Nephron progenitor cell (in vitro differentiated cells): Measurements from ENCODE around the gene PITPNC1.
"Not testable (repeated sequence)": the region's sequence is repeated elsewhere in the genome, so short reads cannot be mapped to it uniquely, and the experiment has no call there.

Source experiments
- DNase-seq: peaks from one replicate; pipeline ENCODE4 v3.0.0; 2021
- H3K27ac Mint-ChIP-seq: 2 replicates; pipeline ENCODE4 v1.8.0; 2021; ENCODE audit warnings: mild to moderate bottlenecking, moderate library complexity, mixed read lengths
- H3K27me3 Mint-ChIP-seq: 2 replicates; pipeline ENCODE4 v1.8.0; 2021; ENCODE audit warnings: mild to moderate bottlenecking, low read depth, mixed read lengths; ENCODE audit not compliant: poor library complexity
- H3K36me3 Mint-ChIP-seq: 2 replicates; pipeline ENCODE4 v1.8.0; 2021; ENCODE audit warnings: low read depth, mixed read lengths
- H3K4me1 Mint-ChIP-seq: 2 replicates; pipeline ENCODE4 v1.8.0; 2021; ENCODE audit warnings: mixed read lengths
- H3K4me3 Mint-ChIP-seq: 2 replicates; pipeline ENCODE4 v1.8.0; 2021; ENCODE audit warnings: mild to moderate bottlenecking, moderate library complexity, mixed read lengths
- H3K9me3 Mint-ChIP-seq: 2 replicates; pipeline ENCODE4 v1.8.0; 2021; ENCODE audit warnings: mild to moderate bottlenecking, moderate library complexity, mixed read lengths
- TF ChIP-seq, protein P1 (sequence below): fragments of 200-600 bp; sonication (generic); IDR thresholded peaks from 2 replicates; pipeline ENCODE4 v1.5.0; 2021; ENCODE audit warnings: antibody characterized with exemption

The PITPNC1 gene

DNA sequence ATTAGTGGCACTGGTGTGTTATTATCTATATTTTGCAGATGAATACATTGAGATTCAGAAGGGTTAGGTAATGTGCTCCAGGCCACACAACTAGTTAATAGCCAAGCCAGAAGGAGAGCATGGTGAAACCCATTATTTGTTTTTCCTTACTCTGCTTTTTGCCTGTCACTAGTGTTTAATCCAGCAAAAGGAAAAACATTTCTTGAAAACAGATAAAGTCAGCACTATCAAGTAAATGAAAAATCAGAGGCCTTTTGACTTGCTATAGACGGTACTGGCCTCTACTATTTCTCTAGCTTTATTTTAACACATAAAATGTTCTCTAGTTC is 4.8 kb downstream of the PITPNC1 start:
- no peak for DNase-seq
- Mint-ChIP-seq H3K4me3 (no peak overlapping the region), H3K9me3 (peaks cover 19% of the 10 kb centered on the region), H3K27ac (no peak overlapping the region), H3K27me3 (peaks cover 2% of the 10 kb centered on the region), H3K4me1 (peaks cover 12% of the 10 kb centered on the region), H3K36me3 (peaks cover 25% of the 10 kb centered on the region)
- TF ChIP-seq, protein P1, sequence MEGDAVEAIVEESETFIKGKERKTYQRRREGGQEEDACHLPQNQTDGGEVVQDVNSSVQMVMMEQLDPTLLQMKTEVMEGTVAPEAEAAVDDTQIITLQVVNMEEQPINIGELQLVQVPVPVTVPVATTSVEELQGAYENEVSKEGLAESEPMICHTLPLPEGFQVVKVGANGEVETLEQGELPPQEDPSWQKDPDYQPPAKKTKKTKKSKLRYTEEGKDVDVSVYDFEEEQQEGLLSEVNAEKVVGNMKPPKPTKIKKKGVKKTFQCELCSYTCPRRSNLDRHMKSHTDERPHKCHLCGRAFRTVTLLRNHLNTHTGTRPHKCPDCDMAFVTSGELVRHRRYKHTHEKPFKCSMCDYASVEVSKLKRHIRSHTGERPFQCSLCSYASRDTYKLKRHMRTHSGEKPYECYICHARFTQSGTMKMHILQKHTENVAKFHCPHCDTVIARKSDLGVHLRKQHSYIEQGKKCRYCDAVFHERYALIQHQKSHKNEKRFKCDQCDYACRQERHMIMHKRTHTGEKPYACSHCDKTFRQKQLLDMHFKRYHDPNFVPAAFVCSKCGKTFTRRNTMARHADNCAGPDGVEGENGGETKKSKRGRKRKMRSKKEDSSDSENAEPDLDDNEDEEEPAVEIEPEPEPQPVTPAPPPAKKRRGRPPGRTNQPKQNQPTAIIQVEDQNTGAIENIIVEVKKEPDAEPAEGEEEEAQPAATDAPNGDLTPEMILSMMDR: no peak

DNA sequence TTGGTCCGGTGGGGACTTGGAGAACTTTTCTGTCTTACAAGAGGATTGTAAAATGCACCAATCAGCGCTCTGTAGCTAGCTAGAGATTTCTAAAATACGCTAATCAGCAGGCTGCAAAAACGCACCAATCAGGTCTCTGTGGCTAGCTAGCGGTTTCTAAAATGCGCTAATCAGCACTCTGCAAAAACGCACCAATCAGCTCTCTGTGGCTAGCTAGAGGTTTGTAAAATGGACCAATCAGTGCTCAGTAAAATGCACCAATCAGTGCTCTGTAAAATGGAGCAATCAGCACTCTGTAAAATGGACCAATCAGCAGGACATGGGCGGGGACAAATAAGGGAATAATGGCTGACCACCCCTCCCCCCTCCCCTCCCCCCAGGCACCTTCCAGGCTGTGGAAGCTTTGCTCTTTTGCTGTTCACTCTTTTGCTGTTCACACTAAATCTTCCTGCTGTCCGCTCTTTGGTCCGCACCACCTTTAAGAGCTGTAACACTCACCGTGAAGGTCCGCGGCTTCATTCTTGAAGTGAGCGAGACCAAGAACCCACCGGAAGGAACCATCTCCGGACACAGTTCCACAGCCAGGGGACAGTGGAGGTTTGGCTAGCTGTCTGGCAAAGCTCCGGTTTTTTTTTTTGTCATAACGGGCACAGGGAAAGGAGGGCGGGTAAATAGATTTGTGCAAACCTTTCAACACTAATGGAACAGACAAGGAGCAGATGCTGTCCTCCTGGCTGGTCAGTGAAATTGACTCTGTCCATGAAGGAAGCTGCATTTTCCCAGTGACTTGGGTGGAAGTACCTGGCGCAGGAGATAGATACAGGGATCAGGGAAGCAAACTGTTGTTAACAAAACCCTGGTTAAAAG is 8.3 kb downstream of the PITPNC1 start:
- DNase-seq: no peak
- TF ChIP-seq, protein P1: no peak
- H3K36me3 Mint-ChIP-seq: peaks cover 12% of the 10 kb centered on the region
- H3K9me3 Mint-ChIP-seq: peaks cover 8% of the 10 kb centered on the region
- H3K27ac Mint-ChIP-seq: no peak overlapping the region
- H3K4me1 Mint-ChIP-seq: peaks cover 32% of the 10 kb centered on the region
- H3K4me3 Mint-ChIP-seq: no peak overlapping the region
- H3K27me3 Mint-ChIP-seq: no peaks in the 10 kb centered on the region

DNA sequence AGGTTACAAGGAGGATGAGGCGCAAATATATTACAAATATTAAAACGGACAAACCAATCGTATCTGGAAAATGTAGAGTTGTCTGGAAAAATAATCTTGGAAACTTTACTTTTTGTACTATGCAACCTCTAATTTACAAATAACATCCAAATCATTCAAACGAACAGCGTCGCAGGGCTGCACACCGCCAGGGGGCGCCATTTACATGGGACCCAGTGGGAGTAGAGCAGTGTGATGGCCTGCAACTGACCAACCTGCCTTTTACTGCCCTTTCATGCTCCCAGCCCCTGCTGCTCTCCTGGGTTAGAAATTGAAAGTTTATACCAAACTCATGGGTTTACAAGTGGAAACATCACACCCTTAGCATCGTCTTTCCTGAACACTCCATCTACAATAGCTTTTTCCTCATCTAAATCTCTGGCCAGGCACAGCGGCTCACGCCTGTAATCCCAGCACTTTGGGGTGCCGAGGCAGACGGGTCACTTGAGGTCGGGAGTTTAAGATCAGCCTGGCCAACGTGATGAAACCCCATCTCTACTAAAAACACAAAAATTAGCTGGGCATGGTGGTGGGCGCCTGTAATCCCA is 10.0 kb downstream of the PITPNC1 start:
- peaks cover 46% of the 10 kb centered on the region for H3K4me1 Mint-ChIP-seq
- no peak overlapping the region for H3K27ac Mint-ChIP-seq
- H3K36me3 Mint-ChIP-seq: peaks cover 6% of the 10 kb centered on the region
- no peaks in the 10 kb centered on the region for H3K27me3 Mint-ChIP-seq
- TF ChIP-seq, protein P1: peak; percentile 87
- peaks cover under 1% of the 10 kb centered on the region for H3K9me3 Mint-ChIP-seq
- DNase-seq: peak; percentile 76
- H3K4me3 Mint-ChIP-seq: no peak overlapping the region

DNA sequence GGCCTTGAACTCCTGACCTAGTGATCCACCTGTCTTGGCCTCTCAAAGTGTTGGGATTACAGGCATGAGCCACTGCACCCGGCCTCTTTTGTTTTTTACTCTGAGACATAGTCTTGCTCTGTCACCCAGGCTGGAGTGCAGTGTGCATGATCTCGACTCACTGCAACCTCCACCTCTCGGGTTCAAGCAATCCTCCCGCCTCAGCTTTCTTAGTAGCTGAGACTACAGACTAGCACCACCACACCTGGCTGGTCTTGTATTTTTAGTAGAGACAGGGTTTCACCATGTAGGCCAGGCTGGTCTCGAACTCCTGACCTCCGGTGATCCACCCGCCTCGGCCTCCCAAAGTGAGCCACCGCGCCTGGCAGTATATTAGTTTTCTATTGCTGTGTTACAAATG is 11.5 kb downstream of the PITPNC1 start:
- not testable (repeated sequence) for DNase-seq, H3K36me3 Mint-ChIP-seq, H3K27me3 Mint-ChIP-seq, H3K9me3 Mint-ChIP-seq, H3K27ac Mint-ChIP-seq, H3K4me3 Mint-ChIP-seq
- peaks cover 47% of the 10 kb centered on the region for H3K4me1 Mint-ChIP-seq

DNA sequence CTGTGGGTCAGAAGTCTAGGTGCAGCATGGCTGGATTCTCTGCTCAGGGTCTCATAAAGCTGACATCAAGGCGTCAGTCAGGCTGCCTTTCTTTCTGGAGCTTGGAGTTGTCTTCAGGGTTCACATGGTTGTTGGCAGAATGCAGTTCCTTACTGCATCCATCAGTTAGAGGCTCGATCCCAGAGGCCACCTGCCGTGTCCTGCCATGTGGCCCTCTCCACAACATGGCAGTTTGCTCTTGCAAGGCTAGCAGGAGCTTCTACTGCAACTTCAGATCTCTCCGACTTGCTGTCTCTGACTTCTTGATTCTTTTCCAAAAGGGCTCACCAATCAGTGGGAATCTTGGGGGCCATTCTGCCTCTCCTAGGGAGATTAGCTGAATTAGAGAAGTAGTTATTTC is 11.9 kb downstream of the PITPNC1 start:
- peaks cover 6% of the 10 kb centered on the region for H3K36me3 Mint-ChIP-seq
- H3K4me3 Mint-ChIP-seq: no peak overlapping the region
- peaks cover 47% of the 10 kb centered on the region for H3K4me1 Mint-ChIP-seq
- H3K27ac Mint-ChIP-seq: peak overlapping the region; percentile 48
- DNase-seq: no peak
- TF ChIP-seq, protein P1: no peak
- no peaks in the 10 kb centered on the region for H3K27me3 Mint-ChIP-seq
- no peaks in the 10 kb centered on the region for H3K9me3 Mint-ChIP-seq

DNA sequence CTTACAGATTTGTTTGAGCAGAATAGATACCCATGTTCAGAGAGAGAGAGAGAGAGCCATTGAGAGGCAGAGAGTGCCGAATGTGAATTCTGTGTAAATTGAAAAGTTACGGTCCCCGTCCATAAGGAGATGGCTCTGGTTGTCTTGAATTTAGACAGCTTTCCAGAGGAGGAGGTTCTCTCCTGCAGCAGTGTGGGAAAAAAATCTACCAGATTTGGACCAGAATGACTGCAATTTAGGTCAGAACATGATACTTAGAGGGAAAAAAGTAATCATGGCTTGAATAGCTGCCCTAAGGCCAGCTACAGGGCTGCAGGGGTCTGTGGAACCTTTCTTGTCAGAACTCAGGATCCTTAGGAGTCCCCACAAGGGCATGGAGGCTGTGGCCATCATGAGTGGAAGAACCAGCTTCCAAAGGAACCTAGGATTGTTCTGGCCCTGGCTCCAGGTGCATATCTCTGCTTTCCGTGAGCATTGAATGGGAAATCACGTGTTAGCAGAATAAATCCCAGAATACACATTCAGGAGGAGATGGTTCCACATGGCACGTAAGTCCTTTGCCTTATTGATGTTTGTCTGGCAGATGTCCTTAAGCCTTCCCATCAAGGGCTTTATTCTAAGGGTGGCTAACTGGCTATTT is 13.0 kb downstream of the PITPNC1 start:
- no peak for DNase-seq
- Mint-ChIP-seq H3K4me1 (peaks cover 47% of the 10 kb centered on the region), H3K9me3 (no peaks in the 10 kb centered on the region), H3K4me3 (no peak overlapping the region), H3K36me3 (peaks cover 6% of the 10 kb centered on the region), H3K27me3 (no peaks in the 10 kb centered on the region), H3K27ac (no peak overlapping the region)
- TF ChIP-seq, protein P1: no peak
